ENCODE data around the gene FAM9B.
"Not testable (repeated sequence)": the region's sequence is repeated elsewhere in the genome, so short reads cannot be mapped to it uniquely, and the experiment has no call there.

The FAM9B gene

DNA sequence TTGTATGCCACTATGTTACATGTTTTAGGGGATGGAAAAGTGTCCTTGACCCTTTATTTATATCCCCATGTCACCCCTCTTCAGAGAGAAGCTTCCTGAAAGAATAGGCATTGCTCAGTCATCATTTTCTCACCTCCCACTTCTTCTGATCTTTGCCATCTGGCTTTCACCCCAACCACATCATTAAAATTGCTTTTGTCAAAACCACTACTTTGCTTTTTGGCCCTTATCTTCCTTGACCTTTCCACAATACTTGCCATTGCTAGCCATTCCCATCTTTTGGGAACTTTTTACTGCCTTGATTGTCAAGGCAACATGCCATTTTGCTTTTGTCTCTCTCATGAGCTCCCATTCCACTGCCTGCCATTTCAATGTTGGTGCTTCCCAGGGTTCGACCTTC lies 14.9 kb upstream of the FAM9B start:
- Histone ChIP-seq H3K4me2 (no peak overlapping the region), H3K27ac (no peak overlapping the region), H3K9ac (no peak overlapping the region), H4K20me1 (no peaks in the 10 kb centered on the region), H3K36me3 (no peaks in the 10 kb centered on the region), H3K4me1 (no peaks in the 10 kb centered on the region), H3K4me3 (no peak overlapping the region), H3K27me3 (no peaks in the 10 kb centered on the region), H3K9me3 (no peaks in the 10 kb centered on the region)
- no peak for TF ChIP-seq Cebpa-rat (IDR thresholded peaks at IDR 0.05)

DNA sequence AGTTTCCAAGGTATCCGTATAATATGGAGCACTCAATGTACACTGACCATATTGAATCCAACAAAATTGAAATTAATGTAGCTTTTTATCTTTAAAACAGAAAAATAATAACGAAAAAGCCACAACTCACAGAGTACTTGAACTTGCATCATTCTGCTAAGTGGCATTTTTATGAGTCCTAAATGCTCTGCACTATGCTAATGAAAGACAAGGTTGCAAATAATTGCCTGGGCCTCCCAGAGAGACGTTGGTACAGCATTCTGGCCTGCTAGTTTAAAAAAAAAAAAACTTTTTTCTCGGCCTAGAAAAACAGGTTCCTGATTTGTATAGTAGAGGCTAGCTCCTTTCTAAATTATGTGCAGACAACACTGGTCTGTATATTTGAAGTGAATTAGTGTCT lies 4.3 kb upstream of the FAM9B start:
- no peak overlapping the region for H3K27ac ChIP-seq
- no peak overlapping the region for H3K4me3 ChIP-seq
- TF ChIP-seq Cebpa-rat (IDR thresholded peaks at IDR 0.05): no peak
- H3K36me3 ChIP-seq: no peaks in the 10 kb centered on the region
- no peaks in the 10 kb centered on the region for H3K4me1 ChIP-seq
- no peaks in the 10 kb centered on the region for H3K27me3 ChIP-seq
- H4K20me1 ChIP-seq: no peaks in the 10 kb centered on the region
- no peak overlapping the region for H3K4me2 ChIP-seq
- H3K9ac ChIP-seq: no peak overlapping the region
- H3K9me3 ChIP-seq: peaks cover 12% of the 10 kb centered on the region; the same call in 1 of the 2 replicates

GRCh38 chrX:9037296-9037695 lies 3.4 kb upstream of the FAM9B start:
- H4K20me1 ChIP-seq: no peaks in the 10 kb centered on the region
- no peak overlapping the region for H3K9ac ChIP-seq
- no peak overlapping the region for H3K4me3 ChIP-seq
- H3K27me3 ChIP-seq: no peaks in the 10 kb centered on the region
- TF ChIP-seq Cebpa-rat (IDR thresholded peaks at IDR 0.05): no peak
- H3K4me1 ChIP-seq: no peaks in the 10 kb centered on the region
- H3K27ac ChIP-seq: no peak overlapping the region
- H3K36me3 ChIP-seq: no peaks in the 10 kb centered on the region
- H3K4me2 ChIP-seq: no peak overlapping the region
- peaks cover 13% of the 10 kb centered on the region; the same call in 1 of the 2 replicates for H3K9me3 ChIP-seq

GRCh38 chrX:9033586-9033985 lies 341 bp downstream of the FAM9B start:
- no peak overlapping the region for H3K9ac ChIP-seq
- peaks cover 13% of the 10 kb centered on the region; the same call in 1 of the 2 replicates for H3K9me3 ChIP-seq
- H3K36me3 ChIP-seq: no peaks in the 10 kb centered on the region
- H3K4me2 ChIP-seq: no peak overlapping the region
- no peak for TF ChIP-seq Cebpa-rat (IDR thresholded peaks at IDR 0.05)
- no peaks in the 10 kb centered on the region for H4K20me1 ChIP-seq
- H3K27me3 ChIP-seq: no peaks in the 10 kb centered on the region
- no peaks in the 10 kb centered on the region for H3K4me1 ChIP-seq
- no peak overlapping the region for H3K27ac ChIP-seq
- H3K4me3 ChIP-seq: no peak overlapping the region

- H3K9me3 ChIP-seq: peaks cover 13% of the 10 kb centered on the region; the same call in 1 of the 2 replicates
Measured at GRCh38 chrX:9033179-9033578, 748 bp downstream of the FAM9B start.

DNA sequence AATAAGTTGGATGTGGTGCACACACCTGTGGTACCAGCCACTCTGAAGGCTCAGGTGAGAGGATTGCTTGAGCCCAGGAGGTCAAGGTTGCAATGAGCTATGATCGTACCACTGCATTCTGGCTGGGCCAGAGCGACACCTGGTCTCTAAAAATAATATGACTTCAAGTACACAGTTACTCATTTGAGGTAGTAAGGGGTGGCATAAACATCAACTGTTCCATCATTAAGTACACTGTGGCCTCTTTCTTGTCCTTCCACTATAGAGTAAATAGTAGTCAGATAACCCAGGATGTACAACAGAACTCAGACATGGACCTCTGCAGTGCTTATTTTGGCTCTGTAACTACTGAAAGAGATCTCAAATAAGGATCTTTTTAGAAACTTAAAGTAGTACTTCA lies 10.6 kb downstream of the FAM9B start:
- Histone ChIP-seq H3K9me3 (0 out of 2 replicates have a peak, but pooled peaks cover 4% of the 10 kb centered on the region), H3K4me1 (peaks cover 8% of the 10 kb centered on the region), H3K36me3 (no peaks in the 10 kb centered on the region), H3K9ac (no peak overlapping the region), H3K4me3 (no peak overlapping the region), H3K4me2 (no peak overlapping the region), H4K20me1 (no peaks in the 10 kb centered on the region), H3K27ac (no peak overlapping the region), H3K27me3 (no peaks in the 10 kb centered on the region)
- TF ChIP-seq Cebpa-rat (IDR thresholded peaks at IDR 0.05): no peak

More at GRCh38 chrX:9033179-9033578, 748 bp downstream of the FAM9B start:
- Histone ChIP-seq H3K4me3 (no peak overlapping the region), H3K36me3 (no peaks in the 10 kb centered on the region), H3K9ac (no peak overlapping the region), H3K27me3 (no peaks in the 10 kb centered on the region), H3K4me2 (no peak overlapping the region), H3K4me1 (no peaks in the 10 kb centered on the region), H4K20me1 (no peaks in the 10 kb centered on the region), H3K27ac (no peak overlapping the region)
- TF ChIP-seq Cebpa-rat (IDR thresholded peaks at IDR 0.05): no peak

GRCh38 chrX:9019151-9019550 lies 14.8 kb downstream of the FAM9B start:
- Histone ChIP-seq H3K4me1 (peaks cover under 1% of the 10 kb centered on the region), H3K9me3 (no peaks in the 10 kb centered on the region), H3K27me3 (no peaks in the 10 kb centered on the region), H3K4me2 (no peak overlapping the region), H3K9ac (no peak overlapping the region), H3K4me3 (no peak overlapping the region), H3K36me3 (no peaks in the 10 kb centered on the region), H3K27ac (no peak overlapping the region), H4K20me1 (no peaks in the 10 kb centered on the region)
- TF ChIP-seq Cebpa-rat (IDR thresholded peaks at IDR 0.05): no peak

DNA sequence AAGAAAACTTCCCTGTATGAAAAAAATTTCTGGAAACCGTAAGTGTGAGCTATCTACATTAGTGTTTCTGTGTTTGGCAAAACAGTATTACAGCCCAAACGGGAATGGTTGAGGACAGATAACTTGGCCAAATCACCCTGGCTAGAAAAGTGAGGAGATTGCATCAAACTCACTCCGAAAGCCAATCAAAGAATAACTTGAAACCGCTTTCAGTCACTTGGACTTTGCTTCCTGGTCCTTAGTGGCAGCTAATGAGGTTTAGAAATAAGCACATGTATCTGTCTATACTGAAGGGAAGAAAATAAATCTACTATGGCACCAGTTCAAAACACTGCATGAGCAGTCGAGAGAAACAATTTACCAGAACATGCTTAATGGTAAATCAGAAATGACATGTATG lies 15.6 kb downstream of the FAM9B start:
- H3K9ac ChIP-seq, H3K4me3 ChIP-seq, H3K9me3 ChIP-seq, H3K36me3 ChIP-seq, H3K4me2 ChIP-seq, H3K4me1 ChIP-seq, H3K27me3 ChIP-seq, H3K27ac ChIP-seq, H4K20me1 ChIP-seq: not testable (repeated sequence)

DNA sequence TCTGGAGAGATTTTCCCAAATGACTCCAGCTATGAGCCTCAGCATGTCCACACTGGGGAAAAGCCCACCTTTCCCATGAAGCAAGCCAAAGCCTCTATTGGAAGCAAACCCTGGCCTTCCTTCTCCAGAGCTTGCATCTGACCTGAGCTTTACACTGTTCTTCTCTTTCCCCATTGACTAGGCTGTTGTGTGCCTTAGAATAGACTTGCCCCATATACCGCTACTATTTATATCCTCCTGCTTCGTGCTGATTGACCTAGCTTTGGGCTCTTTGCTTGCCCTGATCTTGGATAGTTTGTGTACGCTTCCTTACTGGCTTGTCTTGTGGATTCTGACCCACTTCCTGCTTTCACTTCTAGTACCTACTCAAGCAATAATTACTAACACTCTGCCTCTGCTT lies 30.9 kb downstream of the FAM9B start:
- Histone ChIP-seq H3K36me3 (no peaks in the 10 kb centered on the region), H3K27me3 (no peaks in the 10 kb centered on the region), H3K4me2 (peak overlapping the region; percentile 74), H3K27ac (peak overlapping the region; percentile 41; the same call in 1 of the 2 replicates), H3K9ac (0 out of 2 replicates have a peak overlapping the region, but pooled peaks have one; percentile 34), H3K4me1 (peaks cover 15% of the 10 kb centered on the region), H3K4me3 (no peak overlapping the region; the same call in 1 of the 2 replicates), H3K9me3 (peaks cover 8% of the 10 kb centered on the region; the same call in 1 of the 2 replicates), H4K20me1 (no peaks in the 10 kb centered on the region)
- no peak for TF ChIP-seq Cebpa-rat (IDR thresholded peaks at IDR 0.05)

- H3K36me3 ChIP-seq: no peaks in the 10 kb centered on the region
Measured at GRCh38 chrX:8988446-8988845, 45.5 kb downstream of the FAM9B start.

DNA sequence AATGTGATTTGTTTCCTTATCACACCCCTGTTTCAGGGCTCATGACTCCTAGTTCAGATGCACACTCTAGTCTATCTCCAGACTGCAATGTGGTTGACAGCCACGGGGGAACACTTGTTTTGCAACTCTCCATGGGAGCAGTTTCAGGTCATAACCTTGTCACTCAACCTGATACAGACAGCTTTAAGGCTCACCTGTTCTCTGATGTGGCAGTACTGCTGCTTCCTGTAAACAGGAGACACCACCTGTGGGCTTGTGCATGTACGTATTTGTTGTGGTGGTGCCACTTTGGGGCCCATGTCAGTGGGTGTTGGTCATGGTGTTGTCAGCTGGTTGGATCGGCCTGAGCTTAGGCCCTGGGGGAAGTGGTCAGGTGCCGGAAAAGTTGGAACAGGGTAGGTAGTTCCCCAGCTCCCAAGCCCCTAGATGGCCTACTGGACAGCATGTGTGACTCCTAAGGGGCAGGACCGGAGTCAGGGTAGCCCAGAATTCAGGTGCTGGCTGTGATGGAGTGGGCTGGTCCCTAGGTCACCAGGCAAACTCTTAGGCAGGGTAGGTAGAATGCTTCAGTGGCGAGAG lies 46.2 kb downstream of the FAM9B start:
- Histone ChIP-seq H3K4me1 (peaks cover 9% of the 10 kb centered on the region), H3K27me3 (no peaks in the 10 kb centered on the region), H4K20me1 (no peaks in the 10 kb centered on the region), H3K9ac (no peak overlapping the region), H3K27ac (no peak overlapping the region), H3K4me2 (no peak overlapping the region), H3K36me3 (no peaks in the 10 kb centered on the region), H3K9me3 (no peaks in the 10 kb centered on the region), H3K4me3 (no peak overlapping the region)
- TF ChIP-seq Cebpa-rat (IDR thresholded peaks at IDR 0.05): no peak

More at GRCh38 chrX:8988446-8988845, 45.5 kb downstream of the FAM9B start:
- Histone ChIP-seq H3K27ac (no peak overlapping the region), H3K4me1 (peaks cover 9% of the 10 kb centered on the region), H3K27me3 (no peaks in the 10 kb centered on the region), H3K9ac (no peak overlapping the region), H3K4me2 (no peak overlapping the region), H3K9me3 (no peaks in the 10 kb centered on the region), H4K20me1 (no peaks in the 10 kb centered on the region), H3K4me3 (no peak overlapping the region)
- no peak for TF ChIP-seq Cebpa-rat (IDR thresholded peaks at IDR 0.05)
